NCI-H748 (cell line): Measurements from ENCODE around the gene ZNF433.
A peak's percentile ranks its signal among the peaks of the same experiment; 100 is the strongest.
"Not testable (repeated sequence)": the region's sequence is repeated elsewhere in the genome, so short reads cannot be mapped to it uniquely, and the experiment has no call there.

ENCODE experiments used
- DNase-seq: peaks from one replicate; lab custom pipeline; 2025; ENCODE audit not compliant: unreplicated experiment; lab: John Stamatoyannopoulos, UW

The ZNF433 gene

GRCh38 chr19:12035220-12036172, at the start of gene ZNF433:
Gene ZNF433 (minus strand): TSS chr19:12035679. CDS start chr19:12035539, 140 bp downstream.
- DNase-seq: peak; percentile 92

DNA sequence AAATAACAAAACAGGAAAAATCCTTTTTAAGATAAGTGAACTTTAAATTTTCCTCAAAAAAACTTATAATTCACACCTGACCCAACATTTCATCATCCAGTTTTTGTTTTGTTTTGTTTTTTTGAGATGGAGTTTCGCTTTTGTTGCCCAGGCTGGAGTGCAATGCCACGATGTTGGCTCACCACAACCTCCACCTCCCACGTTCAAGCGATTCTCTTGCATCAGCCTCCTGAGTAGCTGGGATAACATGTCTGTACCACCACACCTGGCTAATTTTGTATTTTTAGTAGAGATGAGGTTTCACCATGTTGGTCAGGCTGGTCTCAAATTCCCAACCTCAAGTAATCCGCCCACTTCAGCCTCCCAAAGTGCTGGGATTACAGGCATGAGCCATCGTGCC, 47.9 kb upstream of the ZNF433 start:
- DNase-seq: not testable (repeated sequence)

DNA sequence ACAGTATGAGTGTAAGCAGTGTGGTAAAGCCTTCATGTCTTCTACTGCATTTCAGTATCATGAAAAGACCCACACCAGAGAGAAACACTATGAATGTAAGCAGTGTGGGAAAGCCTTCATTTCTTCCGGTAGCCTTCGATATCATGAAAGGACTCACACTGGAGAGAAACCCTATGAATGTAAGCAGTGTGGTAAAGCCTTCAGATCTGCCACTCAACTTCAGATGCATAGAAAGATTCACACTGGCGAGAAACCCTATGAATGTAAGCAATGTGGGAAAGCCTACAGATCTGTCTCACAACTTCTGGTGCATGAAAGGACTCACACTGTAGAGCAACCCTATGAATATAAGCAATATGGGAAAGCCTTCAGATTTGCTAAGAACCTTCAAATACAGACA, 41.9 kb upstream of the ZNF433 start:
- no peak for DNase-seq

DNA sequence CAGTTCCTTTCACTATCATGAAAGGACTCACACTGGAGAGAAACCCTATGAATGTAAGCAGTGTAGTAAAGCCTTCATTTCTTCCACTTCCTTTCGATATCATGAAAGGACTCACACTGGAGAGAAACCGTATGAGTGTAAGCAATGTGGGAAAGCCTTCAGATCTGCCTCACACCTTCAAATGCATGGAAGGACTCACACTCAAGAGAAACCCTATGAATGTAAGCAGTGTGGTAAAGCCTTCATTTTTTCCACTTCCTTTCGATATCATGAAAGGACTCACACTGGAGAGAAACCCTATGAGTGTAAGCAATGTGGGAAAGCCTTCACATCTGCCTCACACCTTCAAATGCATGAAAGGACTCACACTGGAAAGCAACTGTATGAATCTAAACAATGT, 40.9 kb upstream of the ZNF433 start:
- DNase-seq: not testable (repeated sequence)

DNA sequence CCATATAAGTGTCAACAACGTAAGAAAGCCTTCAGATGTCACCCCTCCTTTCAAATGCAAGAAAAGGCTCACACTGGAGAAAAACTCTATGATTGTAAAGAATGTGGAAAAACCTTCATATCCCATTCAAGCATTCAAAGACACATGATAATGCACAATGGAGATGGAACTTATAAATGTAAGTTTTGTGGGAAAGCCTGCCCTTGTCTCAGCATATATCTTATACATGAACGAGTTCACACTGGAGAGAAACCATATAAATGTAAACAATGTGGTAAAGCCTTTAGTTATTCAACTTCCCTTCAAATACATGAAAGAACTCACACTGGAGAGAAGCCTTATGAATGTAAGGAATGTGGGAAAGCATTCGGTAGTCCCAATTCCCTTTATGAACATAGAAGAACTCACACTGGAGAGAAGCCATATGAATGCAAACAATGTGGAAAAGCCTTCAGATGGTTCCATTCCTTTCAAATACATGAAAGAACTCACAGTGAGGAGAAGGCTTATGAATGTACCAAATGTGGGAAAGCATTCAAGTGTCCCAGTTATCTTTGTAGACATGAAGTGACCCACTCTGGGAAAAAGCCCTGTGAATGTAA, 40.2 kb upstream of the ZNF433 start:
- DNase-seq: no peak

DNA sequence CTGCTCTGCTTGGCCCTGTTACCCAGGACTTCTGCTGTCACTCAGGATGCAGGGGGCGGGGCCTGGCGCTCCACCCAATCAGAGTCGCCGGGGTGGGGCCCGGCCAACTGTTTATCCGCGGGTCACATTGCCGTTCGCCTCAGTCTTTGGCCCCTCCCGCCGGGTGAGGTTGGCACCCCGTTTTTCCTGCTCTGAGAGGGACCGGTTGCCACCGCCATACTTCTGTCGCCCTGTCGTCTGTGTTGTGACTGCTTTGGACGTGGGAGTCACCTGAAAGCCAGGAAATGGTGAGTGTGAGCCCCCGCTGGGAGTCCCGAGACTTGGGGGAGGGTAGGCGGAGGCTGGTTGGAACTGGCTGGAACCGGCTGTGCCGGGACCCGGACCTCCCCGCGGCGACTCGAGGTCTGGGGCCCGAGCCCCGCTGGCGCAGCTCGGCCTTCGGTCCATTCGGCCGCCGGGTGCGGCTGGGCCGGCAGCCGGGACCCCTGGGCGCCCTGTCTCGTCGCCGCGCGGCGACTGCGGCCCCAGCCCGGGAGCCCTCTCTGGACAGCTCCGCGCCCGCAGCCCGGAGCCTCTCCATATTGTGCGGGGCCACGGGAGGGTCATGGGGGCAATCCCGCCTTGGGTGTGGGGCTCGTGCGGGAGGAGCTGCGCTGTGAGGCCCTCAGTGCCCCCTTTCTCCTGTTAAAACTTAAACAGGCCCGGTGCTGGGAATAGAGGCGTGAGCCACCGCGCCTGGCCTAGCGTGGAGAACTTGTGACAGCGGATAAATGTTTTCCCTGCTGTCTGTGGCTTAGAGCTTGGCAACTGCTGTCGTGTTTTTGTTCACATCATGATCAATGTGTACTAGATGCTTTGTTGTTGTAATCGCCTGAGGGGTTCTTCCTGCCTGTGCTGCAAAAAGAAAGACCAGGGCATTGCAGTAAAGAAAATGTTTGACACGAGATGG, 29.4 kb upstream of the ZNF433 start, which contains the start of gene ZNF844:
ZNF844 (plus strand) TSS at position 142 of the 949 bp plus-strand sequence; CDS start at position 285, 143 bp downstream.
- peak; percentile 88 for DNase-seq

DNA sequence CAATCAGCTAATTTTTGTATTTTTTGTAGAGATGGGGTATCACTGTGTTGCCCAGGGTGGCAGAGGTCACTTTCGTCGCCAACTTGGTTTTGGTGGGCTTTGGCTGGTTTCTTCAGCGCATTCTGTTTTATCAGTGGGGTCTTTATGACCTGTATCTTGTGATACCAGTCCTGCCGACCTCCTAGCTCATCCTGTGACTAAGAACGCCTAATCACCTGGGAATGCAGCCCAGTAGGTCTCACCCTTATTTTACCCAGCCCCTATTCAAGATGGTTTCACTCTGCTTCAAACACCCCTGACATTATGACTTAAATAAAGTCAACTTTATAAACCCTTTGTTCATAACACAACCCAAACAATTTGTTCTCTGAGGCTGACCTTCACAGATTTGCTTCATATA, 20.3 kb upstream of the ZNF433 start:
- no peak for DNase-seq

- peak; percentile 93 for DNase-seq
Observed at GRCh38 chr19:12052497-12053169, 17.2 kb upstream of the ZNF433 start, which contains the start of gene ZNF878. Gene ZNF878 (minus strand): TSS chr19:12052961. CDS start chr19:12052801, 160 bp downstream.

DNA sequence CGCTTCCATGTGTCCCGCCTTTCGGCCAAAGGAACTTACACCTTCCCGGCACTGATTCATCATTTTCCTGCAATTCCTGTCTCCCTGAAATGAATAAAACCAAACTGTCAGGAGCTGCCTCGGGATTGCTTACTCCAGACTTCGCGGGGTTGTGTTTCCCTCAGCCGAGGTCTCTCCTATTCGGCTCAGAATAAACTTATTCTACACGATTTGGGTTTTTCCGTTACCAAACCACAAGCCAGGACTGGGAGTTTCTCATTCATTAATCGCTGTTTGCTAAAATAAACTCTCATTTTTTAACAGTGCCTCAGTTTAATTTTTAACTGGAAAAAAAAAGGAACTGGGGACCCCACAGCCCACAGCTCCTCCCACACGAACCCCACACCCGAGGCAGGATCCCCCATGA, 16.6 kb upstream of the ZNF433 start:
- DNase-seq: peak; percentile 20

- DNase-seq: no peak
Observed at GRCh38 chr19:12047868-12048267, 12.4 kb upstream of the ZNF433 start.

GRCh38 chr19:12043752-12044422, 8.4 kb upstream of the ZNF433 start:
- DNase-seq: no peak

DNA sequence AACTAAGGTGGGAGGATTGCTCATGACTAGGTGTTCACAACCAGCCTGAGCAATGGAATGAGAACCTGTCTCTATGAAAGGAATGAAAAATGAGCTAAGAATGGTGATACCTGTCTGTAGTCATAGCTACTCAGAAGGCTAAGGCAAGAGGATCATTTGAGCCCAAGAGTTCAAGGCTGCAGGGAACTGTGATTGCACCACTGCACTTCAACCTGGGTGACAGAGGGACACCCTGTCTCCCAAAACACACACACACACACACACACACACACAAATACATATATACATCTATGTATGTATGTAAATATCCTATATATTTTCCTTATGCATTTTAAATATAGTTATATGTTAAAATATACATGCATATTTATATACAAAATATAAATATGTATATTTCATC, 7.4 kb upstream of the ZNF433 start:
- no peak for DNase-seq

GRCh38 chr19:12034620-12035019, 859 bp downstream of the ZNF433 start:
- peak; percentile 2 for DNase-seq

DNA sequence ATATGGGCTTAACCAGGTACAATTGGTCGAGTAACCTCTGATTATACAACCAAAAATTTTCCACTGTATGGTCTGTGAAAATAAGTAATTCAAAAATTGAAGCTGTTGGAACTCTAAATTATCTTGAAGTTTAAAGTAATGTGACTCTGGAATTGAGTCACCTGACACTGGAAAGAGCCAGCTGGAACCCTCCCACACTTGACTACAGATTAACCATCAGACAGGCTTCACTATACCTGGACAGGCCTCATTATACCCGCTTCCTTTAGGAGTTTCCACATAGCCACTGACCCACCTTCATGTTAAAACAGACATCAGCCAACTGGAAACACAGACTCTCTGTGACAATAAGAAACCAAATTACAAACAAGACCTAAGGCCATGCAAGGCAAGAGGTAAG, 1.3 kb downstream of the ZNF433 start:
- no peak for DNase-seq

DNA sequence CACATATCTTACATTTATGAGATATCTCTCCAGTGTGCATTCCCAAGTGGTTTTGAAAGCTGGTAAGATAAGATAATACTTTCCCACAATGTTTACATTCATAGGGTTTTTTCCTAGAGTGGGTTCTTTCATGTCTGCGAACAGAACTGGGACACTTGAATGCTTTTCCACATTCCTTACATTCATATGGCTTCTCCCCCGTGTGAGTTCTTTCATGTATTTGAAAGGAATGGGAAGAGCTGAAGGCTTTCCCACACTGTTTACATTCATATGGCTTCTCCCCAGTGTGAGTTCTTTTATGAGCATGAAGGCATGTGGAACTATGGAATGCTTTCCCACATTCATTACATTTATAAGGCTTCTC, 19.7 kb downstream of the ZNF433 start:
- DNase-seq: no peak

- DNase-seq: no peak
Observed at GRCh38 chr19:12015015-12015752, 20.3 kb downstream of the ZNF433 start.

DNA sequence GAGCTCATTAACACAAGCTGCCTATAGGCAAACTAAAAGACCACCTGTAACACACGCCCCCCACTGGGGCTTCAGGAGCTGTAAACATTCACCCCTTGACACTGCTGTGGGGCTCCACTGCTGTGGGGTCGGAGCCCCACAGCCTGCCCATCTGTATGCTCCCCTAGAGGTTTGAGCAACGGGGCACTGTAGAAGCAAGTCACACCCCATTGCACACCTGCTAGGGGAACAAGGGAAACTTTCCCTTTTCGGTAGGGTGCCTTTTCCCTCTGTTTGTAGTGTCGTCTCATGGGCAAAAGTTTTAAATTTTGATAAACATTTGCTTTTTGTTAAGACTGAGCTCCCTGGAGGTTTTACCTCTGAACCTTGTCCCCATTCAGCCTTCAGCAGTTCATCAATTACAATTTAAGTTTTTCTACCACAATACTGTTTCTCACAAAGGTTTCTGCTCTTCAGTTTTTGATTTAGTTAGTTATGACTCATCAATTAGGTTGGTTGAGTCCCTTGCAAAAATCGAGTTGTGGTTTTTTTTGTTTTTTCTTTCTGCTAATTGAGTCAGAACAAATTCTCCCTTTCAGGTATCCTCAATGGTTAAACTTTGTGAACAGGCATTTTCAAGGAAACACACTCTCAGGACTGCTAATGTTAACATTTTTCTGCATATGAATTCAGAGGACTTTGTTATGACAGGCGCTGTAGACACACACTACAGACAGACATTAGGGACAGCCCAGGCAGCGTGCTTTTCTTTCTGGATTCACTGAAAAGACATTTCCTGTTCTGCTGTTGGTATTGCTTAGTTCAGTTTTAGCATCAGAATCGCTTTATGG, 35.1 kb downstream of the ZNF433 start:
- DNase-seq: no peak

GRCh38 chr19:11995174-11995573, 40.3 kb downstream of the ZNF433 start:
- DNase-seq: no peak
